ENCODE results near the gene USP37.

Gene USP37

DNA sequence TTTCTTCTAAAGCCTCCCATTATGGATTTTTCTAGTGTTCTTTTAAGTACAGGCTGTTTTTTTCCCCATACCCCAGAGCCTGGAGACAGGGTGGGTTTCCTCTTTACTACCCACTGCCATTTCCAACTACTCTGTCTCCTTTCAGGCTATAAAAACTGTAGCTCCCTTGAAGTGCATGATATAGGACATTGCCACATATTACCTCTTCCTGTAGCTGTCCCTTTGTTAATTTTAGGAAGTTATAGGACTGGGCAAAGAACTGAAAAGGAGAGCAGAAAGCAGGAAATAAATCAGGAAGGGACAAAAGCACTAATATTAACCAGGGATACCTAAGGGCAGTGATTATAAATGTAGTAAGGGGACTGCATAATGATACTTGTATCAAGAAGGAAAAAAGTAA is 95.2 kb downstream of the USP37 start:
- no peak overlapping the region for H2AFZ ChIP-seq (ENCODE audit: low read length)
- no peak overlapping the region for H3K9ac ChIP-seq (ENCODE audit: low read depth, low read length, poor library complexity, severe bottlenecking)

DNA sequence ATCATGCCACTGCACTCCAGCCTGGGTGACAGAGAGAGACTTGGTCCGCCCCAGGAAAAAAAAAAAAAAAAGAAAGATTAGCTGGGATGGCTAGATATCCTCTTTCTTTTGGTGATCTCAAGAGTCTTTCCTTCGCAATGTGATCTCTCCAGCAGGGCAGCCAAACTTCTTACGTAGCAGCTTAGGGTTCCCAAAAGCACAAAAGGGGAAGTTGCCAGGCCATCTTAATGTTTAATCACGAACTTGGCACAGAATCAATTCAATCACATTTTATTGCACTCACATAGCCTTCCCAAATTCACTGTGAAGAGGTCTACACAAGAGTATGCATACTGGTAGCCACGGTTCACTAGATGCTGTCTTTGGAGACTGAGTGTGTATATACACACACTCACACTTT is 96.2 kb downstream of the USP37 start:
- no peaks in the 10 kb centered on the region for H3K79me2 ChIP-seq (ENCODE audit: insufficient read depth, low read length)
- no peaks in the 10 kb centered on the region for H3K4me1 ChIP-seq (ENCODE audit: insufficient read depth, low read length, poor library complexity, severe bottlenecking)
- H3F3A ChIP-seq (ENCODE audit: low read depth), result no peaks in the 10 kb centered on the region
- TF ChIP-seq, protein P1, sequence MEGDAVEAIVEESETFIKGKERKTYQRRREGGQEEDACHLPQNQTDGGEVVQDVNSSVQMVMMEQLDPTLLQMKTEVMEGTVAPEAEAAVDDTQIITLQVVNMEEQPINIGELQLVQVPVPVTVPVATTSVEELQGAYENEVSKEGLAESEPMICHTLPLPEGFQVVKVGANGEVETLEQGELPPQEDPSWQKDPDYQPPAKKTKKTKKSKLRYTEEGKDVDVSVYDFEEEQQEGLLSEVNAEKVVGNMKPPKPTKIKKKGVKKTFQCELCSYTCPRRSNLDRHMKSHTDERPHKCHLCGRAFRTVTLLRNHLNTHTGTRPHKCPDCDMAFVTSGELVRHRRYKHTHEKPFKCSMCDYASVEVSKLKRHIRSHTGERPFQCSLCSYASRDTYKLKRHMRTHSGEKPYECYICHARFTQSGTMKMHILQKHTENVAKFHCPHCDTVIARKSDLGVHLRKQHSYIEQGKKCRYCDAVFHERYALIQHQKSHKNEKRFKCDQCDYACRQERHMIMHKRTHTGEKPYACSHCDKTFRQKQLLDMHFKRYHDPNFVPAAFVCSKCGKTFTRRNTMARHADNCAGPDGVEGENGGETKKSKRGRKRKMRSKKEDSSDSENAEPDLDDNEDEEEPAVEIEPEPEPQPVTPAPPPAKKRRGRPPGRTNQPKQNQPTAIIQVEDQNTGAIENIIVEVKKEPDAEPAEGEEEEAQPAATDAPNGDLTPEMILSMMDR (conservative IDR thresholded peaks at IDR 0.05; ENCODE audit: low read length), result no peak
- TF ChIP-seq EZH2phosphoT487 (IDR thresholded peaks at IDR 0.05; ENCODE audit: borderline replicate concordance), result no peak
- no peaks in the 10 kb centered on the region for H3K9me2 ChIP-seq (replicated peaks; ENCODE audit: low read depth, low read length)
- H3K9me3 ChIP-seq (ENCODE audit: insufficient read depth, low read depth, low read length), result no peaks in the 10 kb centered on the region
- no peaks in the 10 kb centered on the region for H4K20me1 ChIP-seq (ENCODE audit: insufficient read depth, low read length, poor library complexity, severe bottlenecking)
- H3K27me3 ChIP-seq (ENCODE audit: insufficient read depth, low read length, poor library complexity, severe bottlenecking), result no peaks in the 10 kb centered on the region
- H3K9ac ChIP-seq (ENCODE audit: low read depth, low read length, poor library complexity, severe bottlenecking), result no peak overlapping the region
- no peak overlapping the region for H2AFZ ChIP-seq (ENCODE audit: low read length)
- no peak overlapping the region for H3K4me2 ChIP-seq (ENCODE audit: low read depth, low read length, poor library complexity, severe bottlenecking)
- no peak overlapping the region for H3K4me3 ChIP-seq (ENCODE audit: low read length, poor library complexity, severe bottlenecking)
- peaks cover 47% of the 10 kb centered on the region; the same call in 1 of the 2 replicates for H3K36me3 ChIP-seq (ENCODE audit: insufficient read depth, low read length)

More for the DNA sequence above, 95.2 kb downstream of the USP37 start:
- Histone ChIP-seq H3F3A (ENCODE audit: low read depth) (no peaks in the 10 kb centered on the region), H3K36me3 (ENCODE audit: insufficient read depth, low read length) (peaks cover 55% of the 10 kb centered on the region; the same call in 1 of the 2 replicates), H3K27me3 (ENCODE audit: insufficient read depth, low read length, poor library complexity, severe bottlenecking) (no peaks in the 10 kb centered on the region), H3K4me3 (ENCODE audit: low read length, poor library complexity, severe bottlenecking) (no peak overlapping the region), H3K79me2 (ENCODE audit: insufficient read depth, low read length) (no peaks in the 10 kb centered on the region), H3K9me3 (ENCODE audit: insufficient read depth, low read depth, low read length) (no peaks in the 10 kb centered on the region), H4K20me1 (ENCODE audit: insufficient read depth, low read length, poor library complexity, severe bottlenecking) (no peaks in the 10 kb centered on the region), H3K4me2 (ENCODE audit: low read depth, low read length, poor library complexity, severe bottlenecking) (no peak overlapping the region), H3K9me2 (replicated peaks; ENCODE audit: low read depth, low read length) (no peaks in the 10 kb centered on the region), H3K4me1 (ENCODE audit: insufficient read depth, low read length, poor library complexity, severe bottlenecking) (no peaks in the 10 kb centered on the region)
- TF ChIP-seq, protein P1 (conservative IDR thresholded peaks at IDR 0.05; ENCODE audit: low read length), result no peak
- no peak for TF ChIP-seq EZH2phosphoT487 (IDR thresholded peaks at IDR 0.05; ENCODE audit: borderline replicate concordance)

DNA sequence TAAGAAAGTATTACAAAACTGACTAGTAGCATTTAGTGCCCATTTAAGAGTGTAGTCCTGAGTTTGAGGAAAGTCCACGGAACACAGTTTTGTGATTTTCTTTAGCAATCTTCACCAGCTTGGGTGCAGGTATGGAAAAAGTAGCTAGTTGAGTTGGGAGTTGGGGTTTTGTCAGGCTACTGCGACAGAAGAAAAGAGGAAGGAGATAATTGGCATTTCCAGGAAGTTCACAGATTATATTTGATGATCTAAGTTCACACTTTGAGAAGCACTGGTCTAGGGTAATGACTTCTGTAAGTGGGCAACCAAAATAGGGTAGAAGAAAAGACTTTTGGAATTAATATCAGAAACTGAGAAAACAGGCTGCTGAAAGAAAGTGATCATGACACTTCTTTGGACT is 97.1 kb downstream of the USP37 start:
- H3K36me3 ChIP-seq (ENCODE audit: insufficient read depth, low read length), result peaks cover 38% of the 10 kb centered on the region; the same call in 1 of the 2 replicates
- TF ChIP-seq, protein P1 (conservative IDR thresholded peaks at IDR 0.05; ENCODE audit: low read length), result no peak
- TF ChIP-seq EZH2phosphoT487 (IDR thresholded peaks at IDR 0.05; ENCODE audit: borderline replicate concordance), result no peak
- H3K4me3 ChIP-seq (ENCODE audit: low read length, poor library complexity, severe bottlenecking), result no peak overlapping the region
- no peaks in the 10 kb centered on the region for H3K27me3 ChIP-seq (ENCODE audit: insufficient read depth, low read length, poor library complexity, severe bottlenecking)
- no peak overlapping the region for H3K4me2 ChIP-seq (ENCODE audit: low read depth, low read length, poor library complexity, severe bottlenecking)
- no peak overlapping the region for H2AFZ ChIP-seq (ENCODE audit: low read length)
- no peaks in the 10 kb centered on the region for H3F3A ChIP-seq (ENCODE audit: low read depth)
- H4K20me1 ChIP-seq (ENCODE audit: insufficient read depth, low read length, poor library complexity, severe bottlenecking), result no peaks in the 10 kb centered on the region
- H3K9me2 ChIP-seq (replicated peaks; ENCODE audit: low read depth, low read length), result no peaks in the 10 kb centered on the region
- H3K79me2 ChIP-seq (ENCODE audit: insufficient read depth, low read length), result no peaks in the 10 kb centered on the region
- no peak overlapping the region for H3K9ac ChIP-seq (ENCODE audit: low read depth, low read length, poor library complexity, severe bottlenecking)
- H3K9me3 ChIP-seq (ENCODE audit: insufficient read depth, low read depth, low read length), result no peaks in the 10 kb centered on the region
- H3K4me1 ChIP-seq (ENCODE audit: insufficient read depth, low read length, poor library complexity, severe bottlenecking), result no peaks in the 10 kb centered on the region

Data from Loucy (cell line).